ENCODE data around the gene PRR12.

DNA sequence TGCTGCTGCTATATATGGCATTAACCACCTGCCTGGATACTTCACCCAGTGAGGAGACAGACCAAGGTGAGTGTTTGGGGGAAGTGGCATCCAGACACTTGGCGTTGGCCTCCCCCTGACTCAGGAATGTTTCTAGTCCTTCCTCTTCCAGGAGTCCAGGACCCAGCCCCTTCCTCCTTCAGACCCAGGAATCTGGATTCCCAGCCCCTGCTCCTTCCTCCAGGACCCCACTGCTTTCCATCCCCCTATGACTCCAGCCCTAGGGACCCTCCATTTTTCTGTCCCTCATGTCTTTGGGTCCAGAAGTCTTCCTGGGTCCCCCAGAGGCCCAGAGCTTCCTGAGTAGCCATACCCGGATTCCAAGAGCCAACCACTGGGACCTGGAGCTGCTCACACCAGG, 7.7 kb upstream of the PRR12 start:
- no peak for TF ChIP-seq CTCF (IDR thresholded peaks at IDR 0.05)
- TF ChIP-seq, protein P1, sequence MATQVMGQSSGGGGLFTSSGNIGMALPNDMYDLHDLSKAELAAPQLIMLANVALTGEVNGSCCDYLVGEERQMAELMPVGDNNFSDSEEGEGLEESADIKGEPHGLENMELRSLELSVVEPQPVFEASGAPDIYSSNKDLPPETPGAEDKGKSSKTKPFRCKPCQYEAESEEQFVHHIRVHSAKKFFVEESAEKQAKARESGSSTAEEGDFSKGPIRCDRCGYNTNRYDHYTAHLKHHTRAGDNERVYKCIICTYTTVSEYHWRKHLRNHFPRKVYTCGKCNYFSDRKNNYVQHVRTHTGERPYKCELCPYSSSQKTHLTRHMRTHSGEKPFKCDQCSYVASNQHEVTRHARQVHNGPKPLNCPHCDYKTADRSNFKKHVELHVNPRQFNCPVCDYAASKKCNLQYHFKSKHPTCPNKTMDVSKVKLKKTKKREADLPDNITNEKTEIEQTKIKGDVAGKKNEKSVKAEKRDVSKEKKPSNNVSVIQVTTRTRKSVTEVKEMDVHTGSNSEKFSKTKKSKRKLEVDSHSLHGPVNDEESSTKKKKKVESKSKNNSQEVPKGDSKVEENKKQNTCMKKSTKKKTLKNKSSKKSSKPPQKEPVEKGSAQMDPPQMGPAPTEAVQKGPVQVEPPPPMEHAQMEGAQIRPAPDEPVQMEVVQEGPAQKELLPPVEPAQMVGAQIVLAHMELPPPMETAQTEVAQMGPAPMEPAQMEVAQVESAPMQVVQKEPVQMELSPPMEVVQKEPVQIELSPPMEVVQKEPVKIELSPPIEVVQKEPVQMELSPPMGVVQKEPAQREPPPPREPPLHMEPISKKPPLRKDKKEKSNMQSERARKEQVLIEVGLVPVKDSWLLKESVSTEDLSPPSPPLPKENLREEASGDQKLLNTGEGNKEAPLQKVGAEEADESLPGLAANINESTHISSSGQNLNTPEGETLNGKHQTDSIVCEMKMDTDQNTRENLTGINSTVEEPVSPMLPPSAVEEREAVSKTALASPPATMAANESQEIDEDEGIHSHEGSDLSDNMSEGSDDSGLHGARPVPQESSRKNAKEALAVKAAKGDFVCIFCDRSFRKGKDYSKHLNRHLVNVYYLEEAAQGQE (IDR thresholded peaks at IDR 0.05; ENCODE audit: insufficient read depth in 1 of 2, low read depth in 2 of 2, low read length in 1 of 2): no peak
- no peak for TF ChIP-seq POLR2AphosphoS5 (IDR thresholded peaks at IDR 0.05; ENCODE audit: low read depth, low read length)
